ENCODE results near the gene TMEM247. TPM values are rescaled to one million over a fixed set of nuclear protein-coding genes. Genes with fewer than 3 reads are reported as not detected.

Gene TMEM247
- total and polyA plus RNA-seq, 2 of the 8 experiments (the other 6 are each of a cell fraction or from before 2014, with no cell fraction given): not detected

DNA sequence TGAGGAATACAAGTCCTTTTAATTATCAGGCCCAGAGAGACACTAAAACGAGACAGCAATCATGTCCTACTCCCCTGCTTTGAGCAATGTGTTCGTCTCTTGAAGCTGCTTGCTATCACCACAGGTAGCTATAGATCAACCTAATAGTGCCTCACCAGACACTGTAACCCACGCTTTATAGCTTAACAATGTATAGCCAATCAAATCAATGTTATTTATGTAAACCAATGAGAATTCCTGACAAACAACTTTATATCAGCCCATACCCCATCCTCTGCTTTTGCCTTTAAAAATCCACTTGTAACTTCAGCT, 26.1 kb downstream of the TMEM247 start:
- Histone ChIP-seq H2BK20ac (ENCODE audit: low read length) (no peak overlapping the region), H2BK5ac (ENCODE audit: low read depth, low read length) (no peak overlapping the region), H3K4ac (replicated peaks; ENCODE audit: insufficient read length, low read depth, low read length) (no peak overlapping the region), H3K4me3 (ENCODE audit: extremely low read depth in 1 of 4, insufficient read depth in 2 of 4, low read depth in 3 of 4, low read length in 4 of 4) (no peak overlapping the region), H3K18ac (ENCODE audit: extremely low read depth, low read length) (no peak overlapping the region), H3K56ac (replicated peaks; ENCODE audit: insufficient read length, low read depth, low read length) (no peak overlapping the region), H2BK15ac (ENCODE audit: low read length) (no peak overlapping the region), H4K8ac (ENCODE audit: extremely low read depth, insufficient read depth, low read length) (no peak overlapping the region), H2AFZ (ENCODE audit: low read length) (0 out of 2 replicates have a peak overlapping the region, but pooled peaks have one; percentile 10), H3K9me3 (ENCODE audit: insufficient read depth in 2 of 2, low read depth in 1 of 2, low read length in 1 of 2) (no peaks in the 10 kb centered on the region), H2BK12ac (ENCODE audit: low read depth, low read length) (no peak overlapping the region), H3K23ac (ENCODE audit: insufficient read length) (no peak overlapping the region), H3K79me1 (ENCODE audit: low read depth, low read length) (no peaks in the 10 kb centered on the region), H2AK5ac (ENCODE audit: low read depth, low read length) (no peak overlapping the region), H3K9ac (replicated peaks in 1 of 4; ENCODE audit: extremely low read depth in 1 of 4, low read depth in 3 of 4, low read length in 3 of 4) (no peak overlapping the region), H4K20me1 (replicated peaks in 1 of 2; ENCODE audit: control insufficient read depth in 1 of 2, insufficient read depth in 2 of 2, low read length in 2 of 2) (no peaks in the 10 kb centered on the region), H3K4me2 (ENCODE audit: insufficient read depth in 1 of 2, low read depth in 2 of 2, low read length in 2 of 2) (no peak overlapping the region), H3K79me2 (ENCODE audit: control insufficient read depth in 1 of 2, insufficient read depth in 2 of 2, low read length in 2 of 2) (no peaks in the 10 kb centered on the region), H4K5ac (ENCODE audit: insufficient read length, low read depth, low read length) (no peak overlapping the region), H3K27me3 (replicated peaks in 1 of 4; ENCODE audit: control insufficient read depth in 3 of 4, extremely low read depth in 1 of 4, insufficient read depth in 3 of 4, low read length in 3 of 4) (no peaks in the 10 kb centered on the region), H3K14ac (ENCODE audit: insufficient read length) (no peak overlapping the region), H2BK120ac (replicated peaks; ENCODE audit: low read depth, low read length) (no peak overlapping the region), H3K4me1 (replicated peaks in 1 of 4; ENCODE audit: control insufficient read depth in 3 of 4, insufficient read depth in 4 of 4, low read length in 3 of 4) (peaks cover 0 to 7% (median 4%) of the 10 kb centered on the region in 4 experiments; a peak in 3 of 7 replicates), H3K23me2 (ENCODE audit: low read depth, low read length) (no peaks in the 10 kb centered on the region), H4K91ac (replicated peaks; ENCODE audit: insufficient read length, low read length) (no peak overlapping the region), H3K27ac (ENCODE audit: low read depth, low read length) (no peak overlapping the region), H3K36me3 (ENCODE audit: control insufficient read depth in 2 of 4, insufficient read depth in 4 of 4, low read length in 3 of 4) (no peaks in the 10 kb centered on the region)
- ChIA-PET POLR2A (ENCODE audit: partially characterized antibody) (interaction anchor here (0.6 to 1.2 kb wide), 2 partner anchors 15 to 318 kb away, joined by 3 read pairs; no protein-coding TSS in a partner anchor), CTCF (ENCODE audit: partially characterized antibody) (interaction anchor here (1.2 to 1.4 kb wide), 2 partner anchors 11 to 16 kb away, joined by 3 to 9 read pairs; no protein-coding TSS in a partner anchor)
- TF ChIP-seq CEBPB (IDR thresholded peaks at IDR 0.05; ENCODE audit: low read depth, low read length) (no peak), RXRA (IDR thresholded peaks at IDR 0.05; ENCODE audit: insufficient read depth, low read depth, low read length) (no peak), KDM1A (IDR thresholded peaks at IDR 0.05; ENCODE audit: borderline replicate concordance, low read length) (no peak), BACH1 (IDR thresholded peaks at IDR 0.05; ENCODE audit: low read length) (no peak), TAF1 (IDR thresholded peaks at IDR 0.05; ENCODE audit: low read depth, low read length) (no peak), PHF8 (conservative IDR thresholded peaks at IDR 0.05; ENCODE audit: low read depth, low read length) (no peak), SP1 (IDR thresholded peaks at IDR 0.05; ENCODE audit: low read depth, low read length) (no peak)
- no peak for FAIRE-seq
- no peak for DNase-seq (ENCODE audit: low read depth in 1 of 2, low spot score in 2 of 2)
- 91% methylated on average over 3 of the region's 3 CpGs; no CpG with 5 or more reads in 1 of the 2 experiments for WGBS, 2 experiments (ENCODE audit: extremely low coverage in 1 of 2, insufficient coverage in 1 of 2, insufficient read length in 1 of 2, insufficient replicate concordance in 2 of 2, low coverage in 1 of 2, low lambda C conversion rate in 2 of 2, missing lambda C conversion rate in 1 of 2)

Measured in H1 (cell line).